Islet precursor cell (in vitro differentiated cells): ENCODE data around the gene ZFAND3.

Source experiments
- DNase-seq: peaks from one replicate; pipeline ENCODE4 v3.0.0-alpha.2; 2018

ZFAND3 gene

GRCh38 chr6:37827603-37828265 is 8.2 kb downstream of the ZFAND3 start:
- DNase-seq = no peak

- no peak for DNase-seq
Observed at GRCh38 chr6:37830225-37830624, 10.7 kb downstream of the ZFAND3 start.

GRCh38 chr6:37831457-37831856 is 11.9 kb downstream of the ZFAND3 start:
- DNase-seq = no peak

GRCh38 chr6:37835923-37836322 is 16.4 kb downstream of the ZFAND3 start:
- DNase-seq = no peak

GRCh38 chr6:37838219-37838921 is 18.8 kb downstream of the ZFAND3 start:
- no peak for DNase-seq

GRCh38 chr6:37840143-37840939 is 20.8 kb downstream of the ZFAND3 start:
- no peak for DNase-seq

GRCh38 chr6:37840940-37841300 is 21.4 kb downstream of the ZFAND3 start:
- no peak for DNase-seq

- DNase-seq = no peak
Observed at GRCh38 chr6:37845026-37845911, 25.7 kb downstream of the ZFAND3 start.

- DNase-seq = no peak
Observed at GRCh38 chr6:37845930-37846329, 26.4 kb downstream of the ZFAND3 start.

- no peak for DNase-seq
Observed at GRCh38 chr6:37847704-37848103, 28.2 kb downstream of the ZFAND3 start.

GRCh38 chr6:37848371-37848770 is 28.8 kb downstream of the ZFAND3 start:
- no peak for DNase-seq

GRCh38 chr6:37850260-37850659 is 30.7 kb downstream of the ZFAND3 start:
- no peak for DNase-seq

- no peak for DNase-seq
Observed at GRCh38 chr6:37850728-37851285, 31.3 kb downstream of the ZFAND3 start.

- DNase-seq = no peak
Observed at GRCh38 chr6:37851997-37852524, 32.5 kb downstream of the ZFAND3 start.

- DNase-seq = no peak
Observed at GRCh38 chr6:37856285-37856684, 36.8 kb downstream of the ZFAND3 start.

- DNase-seq = no peak
Observed at GRCh38 chr6:37858363-37858762, 38.8 kb downstream of the ZFAND3 start.

GRCh38 chr6:37860226-37860839 is 40.8 kb downstream of the ZFAND3 start:
- no peak for DNase-seq

- DNase-seq = no peak
Observed at GRCh38 chr6:37861452-37861851, 41.9 kb downstream of the ZFAND3 start.

GRCh38 chr6:37862430-37862829 is 42.9 kb downstream of the ZFAND3 start:
- no peak for DNase-seq

- DNase-seq = no peak
Observed at GRCh38 chr6:37862992-37863391, 43.5 kb downstream of the ZFAND3 start.

- DNase-seq = no peak
Observed at GRCh38 chr6:37864250-37864649, 44.7 kb downstream of the ZFAND3 start.

- DNase-seq = no peak
Observed at GRCh38 chr6:37865504-37865903, 46.0 kb downstream of the ZFAND3 start.
